Fibroblast of the aortic adventitia (primary cell): ENCODE measurements around the gene BANF2. TPM values are rescaled to one million over a fixed set of nuclear protein-coding genes. Genes with fewer than 3 reads are reported as not detected.

ENCODE experiments used
- DNase-seq: peaks from one replicate; pipeline ENCODE4 v3.0.0-alpha.2; 2010; ENCODE audit warnings: low read depth
- H3K4me3 ChIP-seq: 2 replicates; pipeline ENCODE4 v1.5.1; 2011; ENCODE audit warnings: low read depth, mild to moderate bottlenecking, control low read depth, low read length, moderate library complexity
- CTCF ChIP-seq: IDR thresholded peaks from 2 replicates; pipeline ENCODE4 v1.5.1; 2011; ENCODE audit warnings: mild to moderate bottlenecking, low read length, control low read depth, inconsistent platforms; ENCODE audit not compliant: insufficient read depth
- total RNA-seq: library from RNA; depleted of rRNA; stranded (reverse); fragments of >200 nt; gene quantifications from 2 replicates; pipeline ENCODE4 v1.2.3, GENCODE V29; 2012; ENCODE audit warnings: low replicate concordance

The BANF2 gene
- total RNA-seq, 1 donor: not detected

- no peak overlapping the region for H3K4me3 ChIP-seq
- no peak for TF ChIP-seq CTCF
- no peak for DNase-seq
Measured at GRCh38 chr20:17659801-17660200, 40.0 kb upstream of the BANF2 start.

- TF ChIP-seq CTCF: no peak
- no peak for DNase-seq
- H3K4me3 ChIP-seq: no peak overlapping the region
Measured at GRCh38 chr20:17660667-17661066, 39.1 kb upstream of the BANF2 start.

GRCh38 chr20:17661121-17661744 lies 38.5 kb upstream of the BANF2 start:
- TF ChIP-seq CTCF: no peak
- peak; percentile 89 for DNase-seq
- H3K4me3 ChIP-seq: no peak overlapping the region

- DNase-seq: peak; percentile 88
- no peak overlapping the region for H3K4me3 ChIP-seq
- no peak for TF ChIP-seq CTCF
Measured at GRCh38 chr20:17662333-17663039, 37.3 kb upstream of the BANF2 start.

- no peak overlapping the region for H3K4me3 ChIP-seq
- no peak for TF ChIP-seq CTCF
- no peak for DNase-seq
Measured at GRCh38 chr20:17663040-17663399, 36.7 kb upstream of the BANF2 start.

GRCh38 chr20:17663486-17663885 lies 36.3 kb upstream of the BANF2 start:
- TF ChIP-seq CTCF: no peak
- H3K4me3 ChIP-seq: peak overlapping the region; percentile 16
- DNase-seq: peak; percentile 55
